Neural progenitor cell (in vitro differentiated cells): ENCODE results near the gene HOXB7. TPM values are rescaled to one million over a fixed set of nuclear protein-coding genes. Genes with fewer than 3 reads are reported as not detected.

ENCODE experiments used
- DNase-seq: peaks from one replicate; pipeline ENCODE4 v3.0.0-alpha.2; 2016; ENCODE audit warnings: low spot score
- H2AFZ ChIP-seq: fragments of 200-600 bp; sonication (generic); replicated peaks from 2 replicates; pipeline ENCODE4 v1.6.1; 2016; ENCODE audit warnings: antibody characterized with exemption
- H3F3A ChIP-seq: fragments of 200-600 bp; sonication (generic); 2 replicates; pipeline ENCODE4 v1.6.1; 2016; ENCODE audit warnings: antibody characterized with exemption, low read depth
- H3K27ac ChIP-seq: fragments of 200-600 bp; sonication (generic); 2 replicates; pipeline ENCODE4 v1.5.1; 2016; ENCODE audit warnings: mild to moderate bottlenecking
- H3K27me3 ChIP-seq: fragments of 200-600 bp; sonication (generic); 2 replicates; pipeline ENCODE4 v1.6.1; 2016; ENCODE audit warnings: mild to moderate bottlenecking, moderate library complexity
- H3K36me3 ChIP-seq: fragments of 200-600 bp; sonication (generic); 2 replicates; pipeline ENCODE4 v1.5.1; 2016
- H3K4me1 ChIP-seq: fragments of 200-600 bp; sonication (generic); 2 replicates; pipeline ENCODE4 v1.6.1; 2016; ENCODE audit warnings: mixed run types
- H3K4me2 ChIP-seq: fragments of 200-600 bp; sonication (generic); 2 replicates; pipeline ENCODE4 v1.6.1; 2016
- H3K4me3 ChIP-seq: fragments of 200-600 bp; sonication (generic); 2 replicates; pipeline ENCODE4 v1.5.1; 2016
- H3K79me2 ChIP-seq: fragments of 200-600 bp; sonication (generic); 2 replicates; pipeline ENCODE4 v1.6.1; 2016; ENCODE audit warnings: low read depth
- H3K9ac ChIP-seq: fragments of 200-600 bp; sonication (generic); 2 replicates; pipeline ENCODE4 v1.6.1; 2016
- H3K9me3 ChIP-seq: fragments of 200-600 bp; sonication (generic); 2 replicates; pipeline ENCODE4 v1.5.1; 2016; ENCODE audit warnings: low read depth
- H4K20me1 ChIP-seq: fragments of 200-600 bp; sonication (generic); 2 replicates; pipeline ENCODE4 v1.6.1; 2016; ENCODE audit warnings: low read depth
- H3K27ac Mint-ChIP-seq: 3 replicates; pipeline ENCODE4 v1.8.0; 2021; ENCODE audit warnings: mixed read lengths
- H3K27me3 Mint-ChIP-seq: 2 replicates; pipeline ENCODE4 v1.8.0; 2022; ENCODE audit warnings: low read depth, mild to moderate bottlenecking, inconsistent platforms, moderate library complexity, mixed read lengths; ENCODE audit not compliant: insufficient read depth
- H3K36me3 Mint-ChIP-seq: 3 replicates; pipeline ENCODE4 v1.8.0; 2021; ENCODE audit warnings: mixed read lengths
- H3K4me1 Mint-ChIP-seq: 3 replicates; pipeline ENCODE4 v1.8.0; 2021; ENCODE audit warnings: mixed read lengths
- H3K4me3 Mint-ChIP-seq: 3 replicates; pipeline ENCODE4 v1.8.0; 2021; ENCODE audit warnings: mild to moderate bottlenecking, moderate library complexity, mixed read lengths
- H3K9me3 Mint-ChIP-seq: 3 replicates; pipeline ENCODE4 v1.8.0; 2020; ENCODE audit warnings: mixed read lengths
- CTCF ChIP-seq: fragments of 200-600 bp; sonication (generic); IDR thresholded peaks from 2 replicates; pipeline ENCODE4 v1.5.1; 2017; ENCODE audit warnings: antibody characterized with exemption, mild to moderate bottlenecking
- EZH2 ChIP-seq: fragments of 200-600 bp; sonication (generic); IDR thresholded peaks from 2 replicates; pipeline ENCODE4 v1.6.1; 2017; ENCODE audit warnings: antibody characterized with exemption, mild to moderate bottlenecking, moderate library complexity
- EZH2phosphoT487 ChIP-seq: fragments of 200-600 bp; sonication (generic); IDR thresholded peaks from 2 replicates; pipeline ENCODE4 v1.6.1; 2017; ENCODE audit warnings: antibody characterized with exemption
- total RNA-seq: library from RNA; depleted of rRNA; stranded (reverse); fragments of >200 nt; gene quantifications from 2 replicates; pipeline ENCODE4 v1.2.3, GENCODE V29; 2015; ENCODE audit warnings: low replicate concordance

HOXB7 gene
- total RNA-seq, 1 donor from 2014 or later = not detected

DNA sequence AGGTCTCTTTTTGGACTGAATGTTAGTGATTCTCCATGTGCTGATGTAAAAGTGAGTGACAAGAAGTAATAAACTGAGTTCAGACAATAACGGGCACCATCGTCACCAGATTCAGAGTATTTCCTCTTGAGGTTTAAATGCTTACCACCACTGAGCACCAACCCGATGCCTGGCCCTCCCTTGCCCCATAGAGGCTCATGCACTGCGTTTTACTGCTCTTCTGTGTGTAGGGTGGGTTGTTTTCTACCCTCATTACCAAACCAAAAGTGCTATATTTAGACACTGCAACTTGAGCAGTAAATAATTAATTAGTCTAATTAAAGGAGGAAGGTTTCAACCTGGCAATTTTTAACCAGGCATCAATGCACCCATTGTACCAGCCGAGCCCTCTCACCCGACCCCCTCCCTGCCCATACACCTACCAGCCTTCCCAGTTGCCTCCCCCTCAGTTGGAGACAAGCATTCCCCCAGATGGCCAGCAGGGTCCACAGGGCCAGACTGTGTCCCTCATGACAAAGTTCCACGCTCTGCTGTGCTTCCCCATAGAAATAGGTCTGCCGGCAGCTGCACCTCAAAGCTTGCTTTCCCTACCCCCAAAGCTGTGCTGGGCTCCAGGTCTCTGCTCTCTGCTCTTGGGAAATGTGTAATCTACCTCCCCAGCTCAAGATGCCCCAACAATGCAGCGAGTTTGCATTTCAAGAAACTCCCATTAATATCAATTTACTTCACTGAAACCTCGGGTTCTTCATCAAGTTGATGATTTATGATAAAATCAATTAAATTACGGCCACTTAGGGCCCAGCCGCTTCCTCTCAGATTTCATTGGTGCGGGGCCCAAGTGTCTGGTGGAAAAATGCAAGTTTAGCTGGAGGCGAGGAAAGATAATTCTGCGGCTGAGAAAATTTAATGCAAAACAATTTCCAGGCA is 48.7 kb downstream of the HOXB7 start:
- Histone ChIP-seq H3F3A (no peaks in the 10 kb centered on the region), H3K27ac (no peak overlapping the region), H3K4me2 (no peak overlapping the region), H2AFZ (no peak overlapping the region), H3K9ac (no peak overlapping the region), H3K9me3 (no peaks in the 10 kb centered on the region), H3K4me1 (no peaks in the 10 kb centered on the region), H3K27me3 (peaks cover 100% of the 10 kb centered on the region), H3K36me3 (no peaks in the 10 kb centered on the region), H3K79me2 (no peaks in the 10 kb centered on the region), H4K20me1 (peaks cover 95% of the 10 kb centered on the region), H3K4me3 (no peak overlapping the region)
- H3K4me1 Mint-ChIP-seq = no peaks in the 10 kb centered on the region
- peak; percentile 28 for TF ChIP-seq CTCF
- peak; percentile 57 for TF ChIP-seq EZH2
- peak; percentile 27 for TF ChIP-seq EZH2phosphoT487
- H3K36me3 Mint-ChIP-seq = no peaks in the 10 kb centered on the region
- H3K9me3 Mint-ChIP-seq = peaks cover 3% of the 10 kb centered on the region
- no peak overlapping the region for H3K27ac Mint-ChIP-seq
- no peak for DNase-seq
- H3K27me3 Mint-ChIP-seq = peaks cover 67% of the 10 kb centered on the region
- H3K4me3 Mint-ChIP-seq = peak overlapping the region; percentile 7

DNA sequence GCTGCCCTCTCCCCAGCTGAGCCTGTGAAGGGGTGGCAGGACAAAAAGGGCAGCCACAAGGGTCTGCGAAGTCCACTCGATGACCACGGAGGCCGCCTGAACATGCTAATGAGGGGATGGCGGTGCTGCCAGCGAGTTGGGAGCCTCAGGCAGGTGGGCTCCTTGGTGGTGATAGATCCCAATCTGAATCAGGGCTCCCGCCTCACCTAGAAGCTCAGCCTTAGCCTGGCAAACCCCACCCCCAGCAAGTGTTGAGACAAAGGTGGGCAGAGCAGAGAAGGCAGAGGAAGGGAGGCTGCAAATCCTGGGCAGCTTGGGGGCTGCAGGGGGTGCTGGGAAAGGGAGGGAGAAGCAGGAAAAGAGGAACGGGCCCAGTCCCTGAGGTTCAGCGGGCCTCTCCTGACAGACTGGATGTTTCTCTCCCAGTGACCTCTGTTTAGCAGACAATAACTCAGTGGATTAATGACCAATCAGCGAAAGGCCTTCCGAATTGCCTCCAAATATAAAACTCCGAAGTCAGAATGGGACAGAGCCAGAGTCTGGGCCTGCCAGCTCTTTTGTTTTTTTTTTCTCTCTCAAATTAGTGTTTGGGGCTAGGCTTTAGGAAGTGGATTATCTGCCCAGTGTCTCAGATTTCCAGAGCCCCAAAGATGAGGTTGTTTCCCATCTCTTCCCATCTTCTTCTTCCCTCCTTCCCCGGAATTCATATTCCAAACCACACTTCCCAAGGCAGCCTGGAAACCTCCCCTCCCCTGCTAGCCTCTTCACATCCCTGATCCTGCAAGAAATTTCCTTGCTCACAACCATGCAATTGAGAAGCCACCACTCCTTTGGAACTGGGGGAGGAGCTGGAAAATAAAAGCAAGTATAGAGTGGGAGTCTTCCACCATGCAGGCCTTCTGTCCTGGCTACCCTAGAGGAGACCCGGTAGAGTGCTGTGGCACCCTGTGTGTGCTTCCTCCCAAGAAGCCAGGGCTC is 50.7 kb downstream of the HOXB7 start:
- Histone ChIP-seq H3F3A (peaks cover 3% of the 10 kb centered on the region), H3K36me3 (no peaks in the 10 kb centered on the region), H3K4me2 (no peak overlapping the region), H3K27ac (no peak overlapping the region), H3K9me3 (no peaks in the 10 kb centered on the region), H4K20me1 (peaks cover 92% of the 10 kb centered on the region), H3K79me2 (no peaks in the 10 kb centered on the region), H2AFZ (no peak overlapping the region), H3K9ac (no peak overlapping the region), H3K27me3 (peaks cover 100% of the 10 kb centered on the region), H3K4me3 (no peak overlapping the region), H3K4me1 (no peaks in the 10 kb centered on the region)
- Mint-ChIP-seq H3K36me3 (no peaks in the 10 kb centered on the region), H3K4me1 (no peaks in the 10 kb centered on the region), H3K9me3 (peaks cover 3% of the 10 kb centered on the region), H3K27me3 (peaks cover 86% of the 10 kb centered on the region), H3K4me3 (no peak overlapping the region), H3K27ac (no peak overlapping the region)
- TF ChIP-seq EZH2phosphoT487 = no peak
- no peak for TF ChIP-seq CTCF
- peak; percentile 67 for TF ChIP-seq EZH2
- DNase-seq = no peak

GRCh38 chr17:48559122-48559839 is 51.5 kb downstream of the HOXB7 start:
- H3K4me1 ChIP-seq = no peaks in the 10 kb centered on the region
- Mint-ChIP-seq H3K4me1 (no peaks in the 10 kb centered on the region), H3K4me3 (no peak overlapping the region), H3K27me3 (peaks cover 94% of the 10 kb centered on the region), H3K27ac (no peak overlapping the region), H3K9me3 (peaks cover 3% of the 10 kb centered on the region), H3K36me3 (no peaks in the 10 kb centered on the region)
- peaks cover 92% of the 10 kb centered on the region for H4K20me1 ChIP-seq
- TF ChIP-seq EZH2 (peak; percentile 73), EZH2phosphoT487 (peak; percentile 40), CTCF (no peak)
- H3K9ac ChIP-seq = no peak overlapping the region
- peaks cover 6% of the 10 kb centered on the region for H3F3A ChIP-seq
- peaks cover 100% of the 10 kb centered on the region for H3K27me3 ChIP-seq
- no peaks in the 10 kb centered on the region for H3K36me3 ChIP-seq
- H2AFZ ChIP-seq = no peak overlapping the region
- no peak overlapping the region for H3K4me3 ChIP-seq
- no peak overlapping the region for H3K27ac ChIP-seq
- H3K79me2 ChIP-seq = no peaks in the 10 kb centered on the region
- no peaks in the 10 kb centered on the region for H3K9me3 ChIP-seq
- H3K4me2 ChIP-seq = no peak overlapping the region
- no peak for DNase-seq
